WTC11 (cell line): Measurements from ENCODE around the gene ODAD3. TPM values are rescaled to one million over a fixed set of nuclear protein-coding genes. Genes with fewer than 3 reads are reported as not detected.
"Not testable (repeated sequence)": the region's sequence is repeated elsewhere in the genome, so short reads cannot be mapped to it uniquely, and the experiment has no call there.

Source experiments
- ATAC-seq: fragments of 200-7000 bp; cut with Tn5 transposase; 2 replicates; pipeline ENCODE4 v1.10.0; 2021; ENCODE audit warnings: mild to moderate bottlenecking, moderate library complexity
- CTCF ChIA-PET: fragments of 300-600 bp; sonication (Branson Sonifier 250); formaldehyde crosslinking; loops from one replicate; lab custom pipeline; 2021; ENCODE audit warnings: antibody characterized with exemption; lab: Charles Lee
- POLR2A ChIA-PET: fragments of 350-600 bp; sonication (Branson Sonifier 250); formaldehyde crosslinking; loops from one replicate; lab custom pipeline; 2021; ENCODE audit warnings: antibody characterized with exemption; lab: Charles Lee
- DNase-seq: peaks from one replicate; pipeline ENCODE4 v3.0.0; 2021; ENCODE audit warnings: low spot score
- H3K27ac Mint-ChIP-seq: 2 replicates; pipeline ENCODE4 v1.8.0; 2021; ENCODE audit warnings: mixed read lengths
- H3K27me3 Mint-ChIP-seq: 2 replicates; pipeline ENCODE4 v1.8.0; 2021; ENCODE audit warnings: low read depth, mild to moderate bottlenecking, moderate library complexity, mixed read lengths
- H3K36me3 Mint-ChIP-seq: 2 replicates; pipeline ENCODE4 v1.8.0; 2021; ENCODE audit warnings: mixed read lengths
- H3K4me1 Mint-ChIP-seq: 2 replicates; pipeline ENCODE4 v1.8.0; 2022; ENCODE audit warnings: mixed read lengths
- H3K4me3 Mint-ChIP-seq: 2 replicates; pipeline ENCODE4 v1.8.0; 2021; ENCODE audit warnings: mild to moderate bottlenecking, moderate library complexity, mixed read lengths
- H3K9me3 Mint-ChIP-seq: 2 replicates; pipeline ENCODE4 v1.8.0; 2021; ENCODE audit warnings: mixed read lengths
- CBFB ChIP-seq: sonication (generic); formaldehyde crosslinking; IDR thresholded peaks from 2 replicates; pipeline ENCODE4 v1.8.1; 2022; ENCODE audit warnings: mild to moderate bottlenecking, low read depth, missing genetic modification reagents
- CREM ChIP-seq: sonication (generic); formaldehyde crosslinking; IDR thresholded peaks from 2 replicates; pipeline ENCODE4 v1.8.1; 2022; ENCODE audit warnings: mild to moderate bottlenecking, missing genetic modification reagents, moderate library complexity
- ESRRA ChIP-seq: sonication (generic); formaldehyde crosslinking; IDR thresholded peaks from 2 replicates; pipeline ENCODE4 v1.8.1; 2022; ENCODE audit warnings: mild to moderate bottlenecking, missing genetic modification reagents, borderline replicate concordance
- FOXP1 ChIP-seq: sonication (generic); formaldehyde crosslinking; IDR thresholded peaks from 2 replicates; pipeline ENCODE4 v1.8.0; 2022; ENCODE audit warnings: missing genetic modification reagents, mild to moderate bottlenecking, moderate library complexity, borderline replicate concordance
- NFYB ChIP-seq: sonication (generic); formaldehyde crosslinking; conservative IDR thresholded peaks from 2 replicates; pipeline ENCODE4 v1.8.0; 2022; ENCODE audit warnings: low read depth, missing genetic modification reagents
- SMAD3 ChIP-seq: sonication (generic); formaldehyde crosslinking; IDR thresholded peaks from 2 replicates; pipeline ENCODE4 v1.8.0; 2022; ENCODE audit warnings: missing genetic modification reagents, mild to moderate bottlenecking, borderline replicate concordance
- SP1 ChIP-seq: sonication (generic); formaldehyde crosslinking; conservative IDR thresholded peaks from 2 replicates; pipeline ENCODE4 v1.8.1; 2022; ENCODE audit warnings: missing genetic modification reagents
- ZNF281 ChIP-seq: sonication (generic); formaldehyde crosslinking; IDR thresholded peaks from 2 replicates; pipeline ENCODE4 v1.8.0; 2023; ENCODE audit warnings: mild to moderate bottlenecking, missing genetic modification reagents
- ZNF512 ChIP-seq: sonication (generic); formaldehyde crosslinking; IDR thresholded peaks from 2 replicates; pipeline ENCODE4 v1.8.1; 2022; ENCODE audit warnings: missing genetic modification reagents, borderline replicate concordance
- total RNA-seq: library from RNA; stranded (reverse); gene quantifications from 3 replicates; pipeline ENCODE4 v1.2.3, GENCODE V29; 2021
- TF ChIP-seq, protein P1 (sequence below): sonication (generic); formaldehyde crosslinking; IDR thresholded peaks from 2 replicates; pipeline ENCODE4 v1.8.1; 2023; ENCODE audit warnings: mild to moderate bottlenecking, missing genetic modification reagents
- TF ChIP-seq, protein P2 (sequence below): fragments of 250-450 bp; sonication (Bioruptor Pico); IDR thresholded peaks from 2 replicates; pipeline ENCODE4 v1.8.0; 2021; ENCODE audit warnings: mild to moderate bottlenecking

ODAD3 gene
- total RNA-seq, 1 experiment from 2014 or later, result 4.1 TPM

DNA sequence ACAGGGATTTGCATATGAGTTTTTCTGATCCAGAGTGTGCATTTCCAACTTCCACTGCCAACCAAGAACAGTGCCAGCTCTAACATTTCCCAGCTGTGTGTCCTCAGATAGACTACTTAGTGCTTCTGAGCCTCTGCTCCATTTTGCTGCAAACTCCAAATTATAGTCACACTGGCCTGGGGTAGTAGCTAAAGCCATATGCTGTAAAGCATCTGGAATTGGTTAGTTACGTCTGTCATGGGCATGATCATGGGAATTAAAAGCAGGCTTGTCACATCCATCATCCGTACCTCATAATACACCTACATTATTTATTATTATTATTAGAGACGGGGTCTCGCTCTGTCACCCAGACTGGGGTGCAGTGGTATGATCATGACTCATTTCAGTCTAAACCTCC lies 38.8 kb upstream of the ODAD3 start (continued):
- TF ChIP-seq, protein P1, sequence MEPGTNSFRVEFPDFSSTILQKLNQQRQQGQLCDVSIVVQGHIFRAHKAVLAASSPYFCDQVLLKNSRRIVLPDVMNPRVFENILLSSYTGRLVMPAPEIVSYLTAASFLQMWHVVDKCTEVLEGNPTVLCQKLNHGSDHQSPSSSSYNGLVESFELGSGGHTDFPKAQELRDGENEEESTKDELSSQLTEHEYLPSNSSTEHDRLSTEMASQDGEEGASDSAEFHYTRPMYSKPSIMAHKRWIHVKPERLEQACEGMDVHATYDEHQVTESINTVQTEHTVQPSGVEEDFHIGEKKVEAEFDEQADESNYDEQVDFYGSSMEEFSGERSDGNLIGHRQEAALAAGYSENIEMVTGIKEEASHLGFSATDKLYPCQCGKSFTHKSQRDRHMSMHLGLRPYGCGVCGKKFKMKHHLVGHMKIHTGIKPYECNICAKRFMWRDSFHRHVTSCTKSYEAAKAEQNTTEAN (CRISPR knock-in tag), result no peak
- TF ChIP-seq SP1 (CRISPR knock-in tag) (no peak), NFYB (CRISPR knock-in tag) (no peak), CREM (CRISPR knock-in tag) (no peak), ZNF512 (no peak), ZNF281 (CRISPR knock-in tag) (no peak), SMAD3 (CRISPR knock-in tag) (no peak), ESRRA (CRISPR knock-in tag) (no peak)
- TF ChIP-seq, protein P2, sequence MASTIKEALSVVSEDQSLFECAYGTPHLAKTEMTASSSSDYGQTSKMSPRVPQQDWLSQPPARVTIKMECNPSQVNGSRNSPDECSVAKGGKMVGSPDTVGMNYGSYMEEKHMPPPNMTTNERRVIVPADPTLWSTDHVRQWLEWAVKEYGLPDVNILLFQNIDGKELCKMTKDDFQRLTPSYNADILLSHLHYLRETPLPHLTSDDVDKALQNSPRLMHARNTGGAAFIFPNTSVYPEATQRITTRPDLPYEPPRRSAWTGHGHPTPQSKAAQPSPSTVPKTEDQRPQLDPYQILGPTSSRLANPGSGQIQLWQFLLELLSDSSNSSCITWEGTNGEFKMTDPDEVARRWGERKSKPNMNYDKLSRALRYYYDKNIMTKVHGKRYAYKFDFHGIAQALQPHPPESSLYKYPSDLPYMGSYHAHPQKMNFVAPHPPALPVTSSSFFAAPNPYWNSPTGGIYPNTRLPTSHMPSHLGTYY (CRISPR knock-in tag), result no peak

- not testable (repeated sequence) for ATAC-seq
These were observed 33.4 kb upstream of the ODAD3 start for GRCh38 chr19:11468266-11468845.

DNA sequence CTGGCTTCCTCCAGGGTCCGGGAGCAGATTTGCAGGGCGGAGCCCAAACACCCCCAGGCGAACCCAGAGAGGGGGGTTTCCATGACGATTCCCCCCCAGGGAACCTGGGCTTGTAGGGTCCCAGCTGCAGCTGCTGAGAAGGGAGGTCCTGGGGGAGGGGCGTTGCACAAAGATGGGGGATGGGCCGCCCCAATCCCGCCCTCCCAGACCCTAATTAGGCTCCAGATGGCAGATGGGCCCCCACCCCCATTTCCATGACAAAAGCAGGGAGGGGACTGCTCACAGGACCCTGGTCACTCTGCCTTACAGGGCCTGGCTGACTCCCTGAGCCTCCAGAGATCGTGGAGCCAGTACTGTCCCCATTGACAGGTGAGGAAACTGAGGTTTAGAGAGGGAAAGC lies 30.7 kb upstream of the ODAD3 start:
- CTCF ChIA-PET, result no interaction called here
- peak; percentile 69 for DNase-seq
- 0 out of 2 replicates have a peak, but pooled peaks have one; percentile 17 for TF ChIP-seq SP1 (CRISPR knock-in tag)
- 0 out of 2 replicates have a peak, but pooled peaks have one; percentile 18 for TF ChIP-seq FOXP1
- 0 out of 2 replicates have a peak, but pooled peaks have one; percentile 73 for TF ChIP-seq ZNF281 (CRISPR knock-in tag)
- TF ChIP-seq CBFB (CRISPR knock-in tag), result no peak
- TF ChIP-seq, all 79 proteins: peak for 3
- Mint-ChIP-seq H3K27ac (no peak overlapping the region), H3K4me3 (no peak overlapping the region), H3K27me3 (no peaks in the 10 kb centered on the region), H3K36me3 (no peaks in the 10 kb centered on the region), H3K9me3 (no peaks in the 10 kb centered on the region), H3K4me1 (peaks cover 12% of the 10 kb centered on the region; the same call in 1 of the 2 replicates)
- peak; percentile 46; the same call in 1 of the 2 replicates for ATAC-seq
- POLR2A ChIA-PET, result no interaction called here

More at GRCh38 chr19:11468266-11468845, 33.4 kb upstream of the ODAD3 start:
- CTCF ChIA-PET, result interaction anchor here (1.0 to 1.2 kb wide), 2 partner anchors 9 to 14 kb away, joined by 3 to 5 read pairs; no protein-coding TSS in a partner anchor
- DNase-seq, H3K9me3 Mint-ChIP-seq, H3K36me3 Mint-ChIP-seq, H3K27ac Mint-ChIP-seq, POLR2A ChIA-PET, H3K4me3 Mint-ChIP-seq: not testable (repeated sequence)
- peaks cover 11% of the 10 kb centered on the region for H3K27me3 Mint-ChIP-seq
- H3K4me1 Mint-ChIP-seq, result peaks cover 12% of the 10 kb centered on the region; the same call in 1 of the 2 replicates
